ENCODE data around the gene C1orf159. TPM values are rescaled to one million over a fixed set of nuclear protein-coding genes. Genes with fewer than 3 reads are reported as not detected.
A peak's percentile ranks its signal among the peaks of the same experiment; 100 is the strongest.

C1orf159 gene
- total and polyA plus RNA-seq, 3 donors from 2014 or later: 40.7 to 68.3 (median 50.7) TPM

DNA sequence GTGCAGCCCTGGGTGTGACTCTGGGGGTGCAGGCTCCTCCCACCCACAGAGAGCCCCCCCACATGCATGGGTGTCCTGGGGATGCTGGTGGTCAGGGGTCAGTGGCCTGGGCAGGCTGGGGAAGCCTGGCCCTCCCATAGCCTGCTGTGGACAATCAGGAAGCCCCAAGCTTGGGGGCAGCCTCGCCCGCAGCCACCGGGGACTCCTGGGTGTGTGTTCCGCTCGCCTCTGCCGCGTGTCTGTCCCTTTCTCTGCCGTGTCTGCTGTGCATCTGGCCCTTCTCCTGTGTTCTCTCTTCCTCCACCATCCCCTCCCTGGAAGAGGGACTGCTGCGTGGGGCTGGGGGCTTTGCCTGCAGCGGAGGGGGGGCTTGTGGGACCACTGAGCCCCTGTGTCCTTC, 73.1 kb downstream of the C1orf159 start:
- 94 to 97% methylated on average over 10 of the region's 10 CpGs for WGBS, 2 donors
- Histone ChIP-seq H3K36me3 (ENCODE audit: low read depth, missing control alignments) (no peaks in the 10 kb centered on the region), H3K4me3 (no peak overlapping the region), H3K27me3 (no peaks in the 10 kb centered on the region), H3K4me1 (peaks cover 12% of the 10 kb centered on the region), H3K27ac (no peak overlapping the region), H3K9me3 (no peaks in the 10 kb centered on the region)
- intact Hi-C loops (cut with DNase I; ENCODE audit: low total_unique reads): no loop called here
- no peak for DNase-seq
- TF ChIP-seq POLR2A (IDR thresholded peaks at IDR 0.05): no peak
- TF ChIP-seq, protein P1, sequence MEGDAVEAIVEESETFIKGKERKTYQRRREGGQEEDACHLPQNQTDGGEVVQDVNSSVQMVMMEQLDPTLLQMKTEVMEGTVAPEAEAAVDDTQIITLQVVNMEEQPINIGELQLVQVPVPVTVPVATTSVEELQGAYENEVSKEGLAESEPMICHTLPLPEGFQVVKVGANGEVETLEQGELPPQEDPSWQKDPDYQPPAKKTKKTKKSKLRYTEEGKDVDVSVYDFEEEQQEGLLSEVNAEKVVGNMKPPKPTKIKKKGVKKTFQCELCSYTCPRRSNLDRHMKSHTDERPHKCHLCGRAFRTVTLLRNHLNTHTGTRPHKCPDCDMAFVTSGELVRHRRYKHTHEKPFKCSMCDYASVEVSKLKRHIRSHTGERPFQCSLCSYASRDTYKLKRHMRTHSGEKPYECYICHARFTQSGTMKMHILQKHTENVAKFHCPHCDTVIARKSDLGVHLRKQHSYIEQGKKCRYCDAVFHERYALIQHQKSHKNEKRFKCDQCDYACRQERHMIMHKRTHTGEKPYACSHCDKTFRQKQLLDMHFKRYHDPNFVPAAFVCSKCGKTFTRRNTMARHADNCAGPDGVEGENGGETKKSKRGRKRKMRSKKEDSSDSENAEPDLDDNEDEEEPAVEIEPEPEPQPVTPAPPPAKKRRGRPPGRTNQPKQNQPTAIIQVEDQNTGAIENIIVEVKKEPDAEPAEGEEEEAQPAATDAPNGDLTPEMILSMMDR (IDR thresholded peaks at IDR 0.05): no peak

DNA sequence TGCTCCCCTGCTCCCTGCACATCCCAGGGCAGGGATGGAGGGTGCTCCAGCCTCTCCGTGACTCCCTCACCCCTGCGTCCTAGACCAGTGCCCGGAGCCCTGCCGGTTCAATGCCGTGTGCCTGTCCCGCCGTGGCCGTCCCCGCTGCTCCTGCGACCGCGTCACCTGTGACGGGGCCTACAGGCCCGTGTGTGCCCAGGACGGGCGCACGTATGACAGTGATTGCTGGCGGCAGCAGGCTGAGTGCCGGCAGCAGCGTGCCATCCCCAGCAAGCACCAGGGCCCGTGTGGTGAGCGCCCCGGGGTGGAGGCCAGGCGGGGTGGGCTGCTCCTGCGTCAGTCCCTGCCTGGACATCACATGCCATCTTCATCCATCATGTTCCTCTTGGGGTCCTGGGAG, 74.0 kb downstream of the C1orf159 start:
- no peak overlapping the region for H3K27ac ChIP-seq
- H3K9me3 ChIP-seq: no peaks in the 10 kb centered on the region
- 70 to 90% methylated on average over 2 to 25 of the region's 25 CpGs for WGBS, 2 donors
- H3K36me3 ChIP-seq (ENCODE audit: low read depth, missing control alignments): no peaks in the 10 kb centered on the region
- TF ChIP-seq, protein P1 (IDR thresholded peaks at IDR 0.05): no peak
- no peak for TF ChIP-seq POLR2A (IDR thresholded peaks at IDR 0.05)
- H3K4me1 ChIP-seq: peaks cover 12% of the 10 kb centered on the region
- intact Hi-C loops (cut with DNase I; ENCODE audit: low total_unique reads): no loop called here
- H3K27me3 ChIP-seq: no peaks in the 10 kb centered on the region
- DNase-seq: no peak
- H3K4me3 ChIP-seq: no peak overlapping the region

DNA sequence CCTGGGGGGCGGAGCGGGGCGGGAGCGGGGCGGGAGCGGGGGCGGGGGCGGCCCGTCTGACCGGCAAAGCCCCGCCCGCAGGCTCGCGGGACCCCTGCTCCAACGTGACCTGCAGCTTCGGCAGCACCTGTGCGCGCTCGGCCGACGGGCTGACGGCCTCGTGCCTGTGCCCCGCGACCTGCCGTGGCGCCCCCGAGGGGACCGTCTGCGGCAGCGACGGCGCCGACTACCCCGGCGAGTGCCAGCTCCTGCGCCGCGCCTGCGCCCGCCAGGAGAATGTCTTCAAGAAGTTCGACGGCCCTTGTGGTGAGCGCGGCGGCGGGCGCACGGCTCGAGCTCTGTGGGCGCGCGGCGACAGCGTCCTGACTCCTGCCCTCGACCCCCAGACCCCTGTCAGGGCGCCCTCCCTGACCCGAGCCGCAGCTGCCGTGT, 74.8 kb downstream of the C1orf159 start:
- DNase-seq: no peak
- no peak overlapping the region for H3K27ac ChIP-seq
- WGBS, 2 donors: 63 to 64% methylated on average over 16 to 52 of the region's 60 CpGs
- intact Hi-C loops (cut with DNase I; ENCODE audit: low total_unique reads): no loop called here
- H3K4me3 ChIP-seq: no peak overlapping the region
- no peaks in the 10 kb centered on the region for H3K36me3 ChIP-seq (ENCODE audit: low read depth, missing control alignments)
- H3K4me1 ChIP-seq: peaks cover 12% of the 10 kb centered on the region
- H3K27me3 ChIP-seq: no peaks in the 10 kb centered on the region
- TF ChIP-seq, protein P1 (IDR thresholded peaks at IDR 0.05): no peak
- no peak for TF ChIP-seq POLR2A (IDR thresholded peaks at IDR 0.05)
- no peaks in the 10 kb centered on the region for H3K9me3 ChIP-seq

DNA sequence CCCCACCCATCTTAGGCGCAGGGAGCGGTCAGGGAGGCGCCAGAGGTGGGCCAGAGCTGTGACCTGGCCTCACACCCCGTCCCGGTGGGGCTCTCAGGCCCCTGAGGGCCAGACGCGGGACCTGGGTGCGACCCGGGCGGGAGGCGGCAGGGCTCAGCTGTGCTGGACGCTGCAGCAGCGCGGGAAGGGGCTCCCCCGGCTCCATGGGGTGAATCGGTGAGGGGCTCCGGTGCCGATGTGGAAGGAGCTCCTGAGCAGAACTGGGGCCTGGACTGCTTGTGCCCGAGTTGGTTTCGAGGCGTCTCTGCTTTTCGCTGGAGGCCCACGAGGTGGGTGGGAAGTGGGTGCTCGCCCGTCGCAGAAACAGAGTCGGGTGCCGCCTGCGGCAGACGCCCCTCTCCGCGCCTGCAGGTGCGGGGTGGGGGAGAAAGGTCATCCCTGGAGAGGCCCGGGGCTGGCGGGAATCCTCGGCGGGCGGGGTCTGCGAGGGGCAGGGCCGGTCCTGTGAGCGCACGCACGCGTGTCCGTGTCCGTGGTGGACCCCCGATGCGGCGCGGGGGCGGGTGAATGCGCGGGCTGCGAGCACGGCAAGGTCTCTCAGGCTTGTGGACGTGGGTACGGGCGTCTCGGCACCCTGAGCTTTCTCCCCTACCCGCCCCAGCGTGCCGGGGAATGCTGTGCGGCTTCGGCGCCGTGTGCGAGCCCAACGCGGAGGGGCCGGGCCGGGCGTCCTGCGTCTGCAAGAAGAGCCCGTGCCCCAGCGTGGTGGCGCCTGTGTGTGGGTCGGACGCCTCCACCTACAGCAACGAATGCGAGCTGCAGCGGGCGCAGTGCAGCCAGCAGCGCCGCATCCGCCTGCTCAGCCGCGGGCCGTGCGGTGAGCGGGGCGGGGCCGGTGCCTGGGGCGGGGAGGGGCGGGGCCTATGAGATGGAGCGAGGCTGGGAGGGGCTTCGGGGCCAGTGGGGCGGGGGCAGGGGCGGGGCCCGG, 75.6 kb downstream of the C1orf159 start:
- Histone ChIP-seq H3K4me1 (peaks cover 12% of the 10 kb centered on the region), H3K27ac (no peak overlapping the region), H3K27me3 (no peaks in the 10 kb centered on the region), H3K4me3 (peak overlapping the region; percentile 18 to 42), H3K36me3 (ENCODE audit: low read depth, missing control alignments) (no peaks in the 10 kb centered on the region), H3K9me3 (no peaks in the 10 kb centered on the region)
- peak; percentile 87 for DNase-seq
- TF ChIP-seq, protein P1 (IDR thresholded peaks at IDR 0.05): no peak
- TF ChIP-seq POLR2A (IDR thresholded peaks at IDR 0.05): no peak
- intact Hi-C loops (cut with DNase I; ENCODE audit: low total_unique reads): no loop called here
- WGBS, 2 donors: 8% methylated on average over 60 of the region's 99 CpGs; no CpG with 5 or more reads in 1 of the 2 donors

All from testis (tissue), 3 donors.